HG03139 (cell line): ENCODE measurements around the gene APOM.
A peak's percentile ranks its signal among the peaks of the same experiment; 100 is the strongest.

Experiments
- ATAC-seq: cut with Tn5 transposase; IDR thresholded peaks from one replicate; pipeline ENCODE4 v1.9.1; 2021; ENCODE audit not compliant: unreplicated experiment

APOM gene

DNA sequence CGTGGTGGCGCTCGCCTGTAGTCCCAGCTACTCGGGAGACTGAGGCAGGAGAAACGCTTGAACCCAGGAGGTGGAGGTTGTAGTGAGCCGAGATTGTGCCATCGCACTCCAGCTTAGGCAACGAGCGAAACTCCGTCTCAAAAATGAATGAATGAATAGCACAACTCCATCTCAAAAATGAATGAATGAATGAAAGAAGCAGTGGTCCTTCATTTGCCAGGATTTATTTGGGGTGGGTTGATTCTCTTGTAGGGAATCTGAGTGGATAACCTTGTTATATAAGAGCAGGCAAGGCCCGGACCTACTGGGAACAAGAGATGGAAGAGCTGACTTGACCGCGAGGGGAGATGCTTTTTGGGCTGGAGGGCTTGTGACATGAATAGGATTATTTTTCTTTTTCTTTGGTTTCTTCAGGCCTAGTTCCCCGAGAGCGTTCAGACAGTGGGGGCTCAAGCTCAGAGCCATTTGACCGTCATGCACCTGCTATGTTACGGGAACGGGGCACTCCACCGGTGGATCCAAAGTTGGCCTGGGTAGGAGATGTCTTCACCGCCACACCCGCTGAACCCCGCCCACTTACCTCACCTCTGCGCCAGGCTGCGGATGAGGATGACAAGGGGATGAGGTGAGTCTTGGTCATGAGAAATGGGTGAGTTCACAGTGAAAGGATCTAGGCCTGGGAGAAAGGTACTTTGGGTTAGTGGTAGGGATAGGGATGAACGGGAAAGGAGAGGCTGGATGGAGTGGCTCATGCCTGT is 25.3 kb upstream of the APOM start:
- no peak for ATAC-seq

DNA sequence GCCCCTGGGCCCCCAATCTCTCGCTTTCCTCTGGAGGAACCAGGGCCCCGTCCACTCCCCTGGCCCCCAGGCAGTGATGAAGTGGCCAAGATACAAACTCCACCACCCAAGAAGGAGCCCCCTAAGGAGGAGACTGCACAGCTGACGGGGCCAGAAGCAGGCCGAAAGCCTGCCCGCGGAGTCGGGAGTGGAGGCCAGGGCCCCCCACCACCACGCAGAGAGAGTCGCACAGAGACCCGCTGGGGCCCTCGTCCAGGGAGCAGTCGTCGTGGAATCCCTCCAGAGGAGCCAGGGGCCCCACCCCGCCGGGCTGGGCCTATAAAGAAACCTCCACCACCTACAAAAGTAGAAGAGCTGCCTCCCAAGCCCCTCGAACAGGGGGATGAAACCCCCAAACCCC is 24.5 kb upstream of the APOM start:
- no peak for ATAC-seq

DNA sequence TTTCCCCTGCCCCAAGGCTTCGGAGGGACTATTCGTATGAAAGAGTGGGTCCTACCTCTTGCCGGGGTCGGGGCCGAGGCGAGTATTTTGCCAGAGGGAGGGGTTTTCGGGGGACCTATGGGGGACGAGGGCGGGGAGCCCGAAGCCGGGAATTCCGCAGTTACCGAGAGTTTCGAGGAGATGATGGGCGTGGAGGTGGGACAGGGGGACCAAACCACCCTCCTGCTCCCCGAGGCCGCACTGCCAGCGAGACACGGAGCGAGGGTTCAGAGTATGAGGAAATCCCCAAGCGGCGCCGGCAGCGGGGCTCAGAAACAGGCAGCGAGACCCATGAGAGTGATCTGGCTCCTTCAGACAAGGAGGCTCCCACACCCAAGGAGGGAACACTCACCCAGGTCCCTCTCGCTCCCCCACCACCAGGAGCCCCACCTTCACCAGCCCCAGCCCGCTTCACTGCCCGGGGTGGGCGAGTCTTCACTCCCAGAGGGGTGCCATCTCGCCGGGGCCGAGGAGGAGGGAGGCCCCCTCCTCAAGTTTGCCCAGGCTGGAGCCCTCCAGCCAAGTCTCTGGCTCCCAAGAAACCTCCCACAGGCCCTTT is 23.9 kb upstream of the APOM start:
- ATAC-seq = no peak

DNA sequence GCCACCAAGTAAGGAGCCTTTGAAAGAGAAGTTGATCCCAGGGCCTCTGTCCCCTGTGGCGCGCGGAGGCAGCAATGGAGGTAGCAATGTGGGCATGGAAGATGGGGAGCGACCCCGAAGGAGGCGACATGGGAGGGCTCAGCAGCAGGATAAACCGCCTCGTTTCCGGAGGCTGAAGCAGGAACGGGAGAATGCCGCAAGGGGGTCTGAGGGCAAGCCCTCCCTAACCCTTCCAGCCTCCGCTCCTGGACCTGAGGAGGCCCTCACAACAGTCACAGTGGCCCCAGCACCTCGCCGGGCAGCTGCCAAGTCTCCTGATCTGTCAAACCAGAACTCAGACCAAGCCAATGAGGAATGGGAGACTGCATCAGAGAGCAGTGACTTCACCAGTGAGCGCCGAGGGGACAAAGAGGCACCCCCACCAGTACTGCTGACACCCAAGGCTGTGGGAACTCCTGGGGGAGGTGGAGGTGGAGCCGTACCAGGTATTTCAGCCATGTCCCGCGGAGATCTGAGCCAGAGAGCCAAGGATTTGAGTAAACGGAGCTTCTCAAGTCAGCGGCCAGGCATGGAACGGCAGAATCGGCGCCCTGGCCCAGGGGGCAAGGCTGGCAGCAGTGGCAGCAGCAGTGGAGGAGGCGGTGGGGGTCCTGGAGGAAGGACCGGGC is 23.3 kb upstream of the APOM start:
- no peak for ATAC-seq

DNA sequence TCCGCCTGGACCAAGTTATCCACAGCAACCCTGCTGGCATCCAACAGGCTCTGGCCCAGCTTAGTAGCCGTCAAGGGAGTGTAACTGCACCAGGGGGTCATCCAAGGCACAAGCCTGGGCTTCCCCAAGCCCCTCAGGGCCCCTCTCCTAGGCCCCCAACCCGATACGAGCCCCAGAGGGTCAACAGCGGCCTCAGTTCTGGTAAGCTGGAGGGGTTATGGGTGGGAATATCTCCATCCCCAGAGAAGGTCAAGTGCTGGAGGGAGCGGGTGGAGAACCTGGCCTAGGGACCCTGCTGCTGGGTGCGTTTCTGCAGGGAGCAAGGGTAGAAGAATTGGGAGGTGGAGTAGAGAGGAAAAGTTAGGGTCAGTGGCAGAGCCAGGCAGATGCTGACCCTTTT is 22.2 kb upstream of the APOM start:
- no peak for ATAC-seq

DNA sequence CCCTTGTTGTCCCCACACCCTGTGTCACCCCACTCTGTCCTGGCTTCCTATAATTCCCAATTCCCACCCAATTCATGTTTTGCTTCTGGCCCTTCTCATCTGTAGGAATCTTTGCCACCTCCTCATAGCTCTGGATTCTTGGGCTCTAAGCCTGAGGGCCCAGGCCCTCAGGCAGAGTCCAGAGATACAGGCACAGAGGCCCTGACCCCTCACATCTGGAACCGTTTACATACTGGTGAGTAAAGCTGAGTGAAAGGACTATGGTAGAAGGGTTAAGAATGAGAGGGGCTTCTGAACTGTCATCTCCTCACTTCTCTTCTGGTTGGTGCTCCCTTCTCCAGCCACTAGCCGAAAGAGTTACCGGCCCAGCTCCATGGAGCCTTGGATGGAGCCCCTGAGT is 21.6 kb upstream of the APOM start:
- no peak for ATAC-seq

DNA sequence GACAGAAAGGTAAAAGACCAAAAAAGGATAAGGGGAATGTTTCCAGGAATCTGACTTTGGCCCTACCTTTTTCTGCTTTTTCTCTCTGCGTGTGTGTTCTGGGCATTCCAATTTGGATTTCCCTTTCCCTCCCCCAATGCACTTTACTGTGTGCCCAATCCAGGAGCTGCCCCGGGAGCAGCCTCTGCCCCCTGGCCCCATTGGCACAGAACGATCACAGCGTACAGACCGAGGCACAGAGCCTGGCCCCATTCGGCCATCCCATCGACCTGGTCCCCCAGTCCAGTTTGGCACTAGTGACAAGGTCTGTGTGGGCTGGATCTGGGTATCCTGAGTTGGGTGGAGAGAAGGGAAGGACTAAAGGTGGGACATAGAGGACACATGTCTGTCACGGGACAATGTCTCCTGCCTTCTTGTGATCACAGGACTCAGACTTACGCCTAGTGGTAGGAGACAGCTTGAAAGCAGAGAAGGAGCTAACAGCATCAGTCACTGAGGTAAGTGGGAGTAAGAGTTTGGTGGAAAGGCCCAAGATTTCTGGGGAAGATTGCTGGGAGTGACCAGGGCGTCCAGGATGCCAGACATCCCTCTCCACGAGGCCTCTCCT is 20.6 kb upstream of the APOM start:
- no peak for ATAC-seq

DNA sequence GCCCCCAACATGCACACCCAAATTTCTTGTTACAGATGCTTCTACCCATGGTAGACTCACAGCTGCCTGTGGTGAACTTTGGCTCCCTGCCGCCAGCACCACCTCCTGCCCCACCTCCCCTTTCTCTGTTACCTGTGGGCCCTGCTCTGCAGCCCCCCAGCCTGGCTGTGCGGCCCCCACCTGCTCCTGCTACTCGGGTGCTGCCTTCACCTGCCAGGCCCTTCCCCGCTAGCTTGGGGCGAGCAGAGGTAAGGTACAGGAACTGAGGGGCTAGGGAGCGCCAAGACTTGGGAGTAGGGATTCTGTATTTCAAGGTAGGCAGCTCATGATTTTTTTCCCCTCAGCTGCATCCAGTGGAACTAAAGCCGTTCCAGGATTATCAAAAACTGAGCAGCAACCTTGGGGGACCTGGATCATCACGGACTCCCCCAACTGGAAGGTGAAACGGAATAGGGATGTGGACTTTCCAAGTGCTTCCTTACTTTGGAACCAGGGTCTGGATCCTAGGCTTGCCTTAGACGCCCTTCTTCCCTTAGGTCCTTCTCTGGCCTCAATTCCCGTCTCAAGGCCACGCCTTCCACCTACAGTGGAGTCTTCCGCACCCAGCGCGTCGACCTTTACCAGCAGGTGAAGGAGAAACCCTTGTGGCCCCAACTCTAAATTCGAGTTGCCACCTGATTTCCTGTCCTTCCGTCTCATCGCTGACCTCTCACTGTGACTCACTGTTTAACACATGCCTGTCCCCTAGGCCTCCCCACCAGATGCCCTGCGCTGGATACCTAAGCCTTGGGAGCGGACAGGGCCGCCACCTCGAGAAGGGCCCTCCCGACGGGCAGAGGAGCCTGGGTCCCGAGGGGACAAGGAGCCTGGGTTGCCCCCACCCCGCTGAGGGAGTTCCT is 18.7 kb upstream of the APOM start:
- no peak for ATAC-seq

DNA sequence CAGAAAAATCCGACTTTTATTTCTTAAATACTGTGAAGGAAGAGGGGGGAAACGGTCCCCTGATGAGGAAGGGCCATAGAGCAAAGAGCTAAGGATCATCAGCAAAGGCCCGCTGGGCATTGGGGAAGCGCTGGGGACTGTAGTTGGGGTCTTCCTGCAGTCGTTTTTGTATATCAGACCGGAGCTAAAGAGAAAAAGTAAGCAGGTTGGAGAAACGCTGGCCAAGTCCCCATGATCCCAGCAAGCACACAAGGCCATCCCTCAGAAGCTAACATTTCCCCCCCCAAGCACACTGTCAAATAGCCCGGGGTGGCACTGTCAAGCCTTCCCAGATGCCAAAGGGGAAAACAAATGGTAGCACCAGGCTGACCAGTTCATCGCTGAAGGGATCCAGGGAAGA is 16.7 kb upstream of the APOM start:
- no peak for ATAC-seq

DNA sequence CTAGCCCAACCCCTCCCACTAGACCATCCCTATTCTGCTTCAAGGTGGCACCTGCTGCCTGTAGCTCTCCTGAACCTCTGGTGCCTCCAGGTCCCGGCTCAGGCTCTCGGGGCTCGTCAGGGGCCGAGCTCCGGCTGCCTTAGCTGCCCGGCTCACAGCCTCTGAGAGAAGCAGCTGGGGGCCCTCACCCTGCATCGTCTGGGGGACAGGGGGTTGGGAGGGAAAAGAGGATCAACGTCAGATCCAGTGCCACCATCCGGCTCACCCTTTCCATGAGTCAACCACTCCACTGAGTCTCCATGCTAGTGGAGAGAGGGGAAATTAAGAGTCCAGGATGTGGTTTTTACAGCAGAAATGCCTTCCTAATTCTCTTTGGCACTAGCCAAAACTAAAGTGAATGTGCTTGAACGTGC is 16.2 kb upstream of the APOM start:
- ATAC-seq = no peak

DNA sequence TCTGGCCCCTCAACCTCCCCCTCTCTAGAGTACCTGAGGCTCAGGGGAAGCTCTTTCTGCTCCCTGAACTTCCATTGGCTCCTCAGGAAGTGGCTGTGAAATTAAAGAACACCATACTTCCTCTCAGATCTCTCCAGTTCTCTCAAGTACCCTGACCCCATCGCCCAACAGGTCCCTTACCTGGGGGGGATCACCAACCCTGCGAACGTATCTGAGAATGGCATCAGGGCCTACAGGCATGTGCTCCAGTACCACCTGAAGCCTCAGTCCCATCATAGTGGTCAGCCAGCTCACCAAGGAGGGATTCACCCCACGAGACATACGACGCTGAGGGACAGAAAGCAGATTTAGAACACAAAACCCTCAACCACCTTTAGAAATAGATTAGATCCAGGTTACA is 15.1 kb upstream of the APOM start:
- no peak for ATAC-seq

DNA sequence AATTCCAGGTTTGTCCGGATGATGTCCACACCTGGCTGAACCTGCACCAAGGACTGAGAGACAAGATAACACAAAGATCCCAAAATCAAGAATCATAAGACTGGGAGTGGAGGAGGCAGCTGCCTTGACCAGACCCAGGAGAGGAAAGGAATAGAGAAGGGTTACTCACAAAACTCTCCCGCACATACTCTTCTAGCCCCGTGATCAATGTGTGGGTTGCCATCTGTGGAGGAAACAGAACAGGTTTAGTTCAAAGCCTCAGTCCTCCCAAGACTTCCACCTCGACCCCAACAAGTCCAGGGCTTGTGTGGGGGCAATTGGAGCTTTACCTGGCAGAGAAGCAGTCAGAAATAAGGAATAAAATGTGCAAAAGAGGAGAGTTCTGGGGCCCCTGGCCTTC is 14.3 kb upstream of the APOM start:
- ATAC-seq = no peak

DNA sequence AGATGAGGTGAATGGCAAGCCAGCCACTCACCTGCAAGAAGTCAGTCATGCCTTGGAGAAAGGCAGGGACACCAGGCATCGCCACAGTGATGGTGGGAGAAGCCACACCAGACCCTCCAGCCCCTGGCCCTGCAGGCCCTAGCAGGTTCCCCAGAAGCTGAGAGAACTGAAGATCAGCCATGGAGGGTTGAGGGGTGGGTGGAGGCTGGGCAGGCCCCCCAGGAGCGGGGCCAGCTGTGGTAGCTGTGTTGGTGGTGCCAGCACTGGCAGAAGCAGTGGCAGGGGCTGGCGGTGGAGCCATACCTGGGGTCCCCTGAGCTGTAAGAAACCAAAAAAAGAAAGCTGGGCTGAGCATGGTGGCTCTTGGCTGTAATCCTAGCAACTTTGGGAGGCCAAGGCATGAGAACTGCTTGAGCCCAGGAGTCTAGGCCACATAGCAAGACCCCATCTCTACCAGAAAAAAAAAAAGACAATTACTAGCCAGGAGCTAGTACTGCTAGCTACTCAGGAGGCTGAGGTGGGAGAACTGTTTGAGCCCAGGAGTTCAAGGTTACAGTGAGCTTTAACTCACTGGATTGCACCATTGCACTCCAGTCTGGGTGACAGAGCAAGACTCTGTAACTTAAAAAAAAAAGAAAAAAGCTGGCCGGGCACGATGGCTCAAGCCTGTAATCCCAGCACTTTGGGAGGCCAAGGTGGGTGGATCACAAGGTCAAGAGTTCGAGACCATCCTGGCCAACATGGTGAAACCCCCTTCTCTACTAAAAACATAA is 12.7 kb upstream of the APOM start:
- no peak for ATAC-seq

DNA sequence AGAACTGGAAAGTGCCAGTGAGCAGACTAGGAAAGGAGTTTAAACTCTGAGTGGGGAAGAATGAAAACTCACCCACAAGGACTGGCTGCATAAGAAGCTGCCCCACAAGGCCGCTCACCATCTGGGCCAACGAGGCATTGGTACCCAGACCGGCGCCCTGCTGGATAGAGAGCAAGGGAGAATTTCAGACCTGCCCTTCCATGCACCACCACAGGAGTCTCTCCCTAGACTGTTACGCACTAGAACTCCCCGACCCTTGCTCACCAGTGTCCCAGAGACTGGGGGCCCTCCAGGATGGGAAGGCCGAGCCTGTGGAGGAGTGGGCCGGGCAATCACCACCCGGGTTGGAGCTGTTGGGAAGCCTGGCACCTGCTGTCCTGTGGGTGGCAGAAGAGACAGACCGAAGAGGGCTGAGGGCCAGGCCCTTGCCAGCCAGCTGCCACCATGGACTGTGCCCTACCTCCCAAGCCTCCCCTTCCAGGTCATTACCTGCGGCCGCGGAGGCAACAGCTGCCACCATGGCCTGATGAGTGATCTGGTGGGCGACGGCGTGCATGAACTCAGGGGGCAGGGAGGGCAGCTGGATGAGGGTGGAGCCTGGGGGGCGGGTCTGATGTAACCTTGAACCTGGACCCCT is 11.8 kb upstream of the APOM start:
- ATAC-seq = no peak

DNA sequence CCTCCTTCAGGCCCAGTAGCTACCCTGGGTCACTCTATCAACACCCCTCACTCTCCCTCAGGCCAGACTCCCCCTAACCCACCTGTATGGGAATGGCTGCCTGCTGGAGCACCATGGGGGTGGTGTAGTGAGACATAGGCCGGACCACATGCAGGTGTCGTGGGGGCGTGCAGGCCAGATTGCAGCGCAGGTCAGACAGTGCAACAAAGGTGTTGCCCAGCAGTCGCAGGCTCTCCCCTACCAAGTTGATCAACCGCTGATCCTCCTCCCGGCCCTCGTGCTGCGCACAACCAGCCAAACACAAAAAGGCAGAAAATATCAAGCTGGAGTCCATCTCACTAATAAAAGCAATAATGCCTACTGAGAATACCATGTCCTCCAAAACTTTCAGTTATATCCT is 10.4 kb upstream of the APOM start:
- ATAC-seq = no peak

DNA sequence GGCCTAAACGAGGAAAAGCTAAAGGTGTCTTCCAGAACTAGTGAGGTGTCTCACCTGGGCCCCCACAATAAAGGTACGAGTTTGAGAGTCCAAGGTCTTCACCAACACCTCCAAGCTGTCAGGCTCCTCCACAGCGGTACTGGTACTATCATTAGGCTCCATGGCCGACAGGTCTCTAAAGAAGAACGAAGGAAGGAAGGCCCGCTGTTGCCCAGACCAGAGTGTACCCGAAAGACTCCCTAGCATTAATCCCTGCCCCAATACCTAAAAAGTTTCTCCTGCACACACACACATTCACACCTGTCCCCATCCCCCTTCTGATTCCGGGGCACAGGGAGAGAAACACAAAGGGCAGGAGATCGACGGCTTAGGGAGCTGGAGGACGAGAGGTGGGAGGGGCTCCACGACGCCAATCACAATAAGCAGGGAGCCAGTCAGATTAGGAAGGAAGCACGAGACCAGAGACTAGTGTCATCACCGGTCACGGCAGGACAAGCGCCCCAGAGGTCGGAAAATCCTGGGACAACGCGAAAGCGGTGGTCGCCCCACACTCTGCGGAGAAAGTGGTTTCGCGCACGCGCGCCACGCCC is 4.0 kb upstream of the APOM start:
- ATAC-seq = peak; percentile 23

DNA sequence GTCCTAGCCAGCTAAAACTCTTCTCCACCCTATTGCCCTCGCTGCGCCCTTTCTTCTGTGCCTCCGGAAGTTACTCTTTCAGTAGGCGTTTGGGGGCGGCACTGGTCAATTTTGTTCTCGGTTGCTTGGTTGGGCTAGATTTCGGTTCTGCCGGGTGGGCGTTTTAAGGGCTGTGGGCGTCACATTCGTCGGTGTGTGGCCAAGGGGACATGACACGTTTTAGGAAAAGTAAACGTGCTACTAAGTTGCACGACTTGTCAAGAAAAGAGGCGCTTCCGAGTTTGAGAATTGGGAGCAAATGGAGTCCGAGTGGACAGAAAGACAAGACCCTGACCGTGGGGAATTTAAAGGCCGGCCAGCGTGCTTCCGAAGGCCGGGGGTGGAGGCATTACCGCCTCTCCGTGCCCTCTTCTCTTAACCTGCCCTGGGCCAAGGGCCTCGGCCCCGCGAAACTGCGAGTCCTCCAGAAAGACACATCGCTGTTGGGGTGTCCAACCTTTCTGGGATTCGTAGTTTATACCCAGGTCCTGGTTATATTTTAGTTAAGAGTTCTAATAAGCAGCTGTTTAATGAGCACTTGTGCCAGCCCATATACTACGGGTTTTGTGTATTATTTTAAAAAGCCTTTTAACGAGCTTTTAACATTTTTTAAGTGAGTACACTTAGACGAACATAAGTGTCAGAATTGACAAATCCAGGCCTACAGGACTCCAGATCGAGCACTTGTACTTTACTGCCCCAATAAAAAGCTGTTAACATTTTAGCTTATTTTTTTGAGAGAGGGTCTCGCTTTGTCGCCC is 2.6 kb upstream of the APOM start:
- ATAC-seq = peak; percentile 53

DNA sequence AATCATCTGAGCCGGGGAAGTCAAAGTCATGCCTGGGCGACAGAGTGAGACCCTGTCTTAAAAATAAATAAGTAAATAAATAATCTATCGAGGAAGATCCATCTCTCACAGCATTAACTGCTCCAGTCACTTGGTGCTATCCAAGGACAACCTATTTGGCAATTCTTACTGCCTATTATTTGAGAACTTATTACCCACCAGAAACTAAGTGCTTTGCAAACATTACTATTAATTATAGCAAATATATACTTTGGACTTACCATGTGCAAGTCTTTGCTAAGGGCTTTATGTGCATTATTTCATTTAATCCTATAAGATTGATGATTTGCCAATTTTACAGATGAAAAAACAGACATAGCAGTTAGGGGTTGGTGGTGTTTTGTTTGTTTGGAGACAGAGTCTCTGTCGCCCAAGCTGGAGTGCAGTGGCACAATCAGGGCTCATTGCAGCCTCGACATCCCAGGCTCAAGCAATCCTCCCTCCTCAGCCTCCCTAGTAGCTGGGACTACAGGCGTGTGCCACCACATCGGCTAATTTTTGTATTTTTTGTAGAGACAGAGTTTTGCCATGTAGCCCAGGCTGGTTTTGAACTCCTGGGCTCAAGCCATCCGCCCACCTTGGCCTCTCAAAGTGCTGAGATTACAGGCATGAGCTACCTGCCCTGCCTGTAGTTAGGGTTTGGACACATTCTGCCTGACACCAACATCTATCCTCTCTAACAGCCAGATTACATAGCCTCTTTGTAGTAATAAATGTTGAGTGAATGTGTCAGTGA is 933 bp upstream of the APOM start:
- ATAC-seq = no peak
